ENCODE results near the gene VPS9D1.
A peak's percentile ranks its signal among the peaks of the same experiment; 100 is the strongest.
"Not testable (repeated sequence)": the region's sequence is repeated elsewhere in the genome, so short reads cannot be mapped to it uniquely, and the experiment has no call there.

Gene VPS9D1

GRCh38 chr16:89709166-89709565, 11.5 kb downstream of the VPS9D1 start:
- no peak for DNase-seq

GRCh38 chr16:89708481-89708931, 12.2 kb downstream of the VPS9D1 start:
- DNase-seq: no peak

GRCh38 chr16:89707695-89708094, 13.0 kb downstream of the VPS9D1 start:
- DNase-seq: no peak

- DNase-seq: no peak
Measured at GRCh38 chr16:89706518-89707260, 14.0 kb downstream of the VPS9D1 start.

- no peak for DNase-seq
Measured at GRCh38 chr16:89705006-89705405, 15.7 kb downstream of the VPS9D1 start.

GRCh38 chr16:89704281-89704680, 16.4 kb downstream of the VPS9D1 start:
- DNase-seq: no peak

- peak; percentile 85 for DNase-seq
Measured at GRCh38 chr16:89701425-89702406, 19.0 kb downstream of the VPS9D1 start, which contains the start of gene SPATA2L. Gene SPATA2L (minus strand): TSS chr16:89701705. CDS start chr16:89701232, 473 bp downstream.

- no peak for DNase-seq
Measured at GRCh38 chr16:89700649-89701424, 19.9 kb downstream of the VPS9D1 start.

- peak; percentile 89 for DNase-seq
Measured at GRCh38 chr16:89700100-89700648, 20.5 kb downstream of the VPS9D1 start.

GRCh38 chr16:89699629-89700099, 21.0 kb downstream of the VPS9D1 start:
- DNase-seq: not testable (repeated sequence)

- DNase-seq: not testable (repeated sequence)
Measured at GRCh38 chr16:89698717-89699116, 22.0 kb downstream of the VPS9D1 start.

GRCh38 chr16:89697616-89698331, 22.9 kb downstream of the VPS9D1 start:
- DNase-seq: no peak

GRCh38 chr16:89697161-89697615, 23.5 kb downstream of the VPS9D1 start:
- no peak for DNase-seq

GRCh38 chr16:89696670-89697128, 24.0 kb downstream of the VPS9D1 start:
- DNase-seq: no peak

GRCh38 chr16:89695875-89696669, 24.6 kb downstream of the VPS9D1 start:
- no peak for DNase-seq

GRCh38 chr16:89695086-89695874, 25.4 kb downstream of the VPS9D1 start:
- no peak for DNase-seq

GRCh38 chr16:89694784-89695085, 26.0 kb downstream of the VPS9D1 start:
- DNase-seq: not testable (repeated sequence)

- no peak for DNase-seq
Measured at GRCh38 chr16:89693931-89694783, 26.5 kb downstream of the VPS9D1 start.

GRCh38 chr16:89693289-89693731, 27.4 kb downstream of the VPS9D1 start:
- DNase-seq: no peak
